K562 (cell line): ENCODE results near the gene HSF2. TPM values are rescaled to one million over a fixed set of nuclear protein-coding genes. Genes with fewer than 3 reads are reported as not detected.

Experiments
- ATAC-seq: fragments of 200-7000 bp; cut with Tn5 transposase; 3 replicates; pipeline ENCODE4 v1.9.1; 2020; ENCODE audit warnings: moderate library complexity
- BruUV-seq: library from RNA; stranded (reverse); fragments of 400-500 nt; replicated peaks from 2 replicates; lab custom pipeline; 2021; lab: Mats Ljungman, UMichigan
- CTCF ChIA-PET: fragments of 300-600 bp; formaldehyde crosslinking; extraction: SDS; loops from one replicate; lab custom pipeline; 2021; ENCODE audit warnings: low intra/inter-chr PET ratio; lab: Yijun Ruan, JAX
- POLR2A ChIA-PET: fragments of 300-600, 350-650 bp; sonication (Branson Sonifier 250); formaldehyde crosslinking; extraction: SDS; loops from one replicate; lab custom pipeline; 2021; ENCODE audit warnings: antibody characterized with exemption, inconsistent platforms; lab: Yijun Ruan, JAX
- DNase-seq, 4 experiments: peaks; one replicate each; pipeline versions ENCODE4 v3.0.0 to v3.0.0-alpha.2; 2011 to 2018; ENCODE audit warnings: low spot score in 3 of 4, mixed read lengths in 3 of 4; ENCODE audit errors: extremely low read depth in 1 of 4
- FAIRE-seq: peaks from 2 replicates; lab custom pipeline; 2011; peaks lifted over from hg19 to GRCh38; lab: Jason Lieb, UNC
- H2AFZ ChIP-seq: 2 replicates; pipeline ENCODE4 v1.6.0; 2011; ENCODE audit warnings: low read depth, low read length, control low read depth, inconsistent platforms
- H3K27ac ChIP-seq: fragments of 200-600 bp; 3 replicates; pipeline ENCODE4 v1.8.0; 2011; ENCODE audit warnings: low read depth, mild to moderate bottlenecking, control low read depth, inconsistent platforms, low read length, moderate library complexity, mixed read lengths; ENCODE audit errors: extremely low read depth
- H3K27me3 ChIP-seq, 2 experiments: fragments of 300-600 bp in 1 of 2; 2 replicates in 1 of 2; 3 replicates in 1 of 2; pipeline versions ENCODE4 v1.6.0 to v1.8.0; 2011; ENCODE audit warnings: inconsistent platforms in 2 of 2, low read length in 2 of 2, mild to moderate bottlenecking in 1 of 2, mixed read lengths in 1 of 2, moderate library complexity in 1 of 2; ENCODE audit not compliant: control insufficient read depth in 2 of 2, insufficient read depth in 2 of 2
- H3K36me3 ChIP-seq: fragments of 300-600 bp; 3 replicates; pipeline ENCODE4 v1.8.0; 2011; ENCODE audit warnings: mild to moderate bottlenecking, low read length, inconsistent platforms; ENCODE audit not compliant: control insufficient read depth, insufficient read depth
- H3K4me1 ChIP-seq, 2 experiments: fragments of 200-600 bp in 1 of 2; replicated peaks in 1 of 2; 2 replicates in 1 of 2; 3 replicates in 1 of 2; pipeline versions ENCODE4 v1.5.1 to v1.8.0; 2011; ENCODE audit warnings: inconsistent platforms in 2 of 2, low read length in 2 of 2, mild to moderate bottlenecking in 1 of 2, mixed read lengths in 1 of 2, moderate library complexity in 1 of 2; ENCODE audit not compliant: control insufficient read depth in 2 of 2, insufficient read depth in 2 of 2
- H3K4me2 ChIP-seq: 2 replicates; pipeline ENCODE4 v1.6.1; 2011; ENCODE audit warnings: low read length, control low read depth, inconsistent platforms, mixed read lengths; ENCODE audit not compliant: insufficient read depth
- H3K4me3 ChIP-seq: fragments of 200-600 bp; sonication (generic), shearing (Covaris generic); 2 replicates; pipeline ENCODE4 v1.5.1; 2016; ENCODE audit warnings: control low read depth, inconsistent platforms
- H3K79me2 ChIP-seq: fragments of 200-600 bp; 3 replicates; pipeline ENCODE4 v1.8.0; 2011; ENCODE audit warnings: low read length, inconsistent platforms; ENCODE audit not compliant: control insufficient read depth, insufficient read depth
- H3K9ac ChIP-seq, 2 experiments: 2 replicates each; pipeline versions ENCODE4 v1.6.0 to v1.6.1; 2011; ENCODE audit warnings: low read depth in 2 of 2, low read length in 2 of 2, control low read depth in 1 of 2, inconsistent platforms in 1 of 2, mild to moderate bottlenecking in 1 of 2, mixed read lengths in 1 of 2; ENCODE audit not compliant: insufficient read depth in 1 of 2
- H3K9me1 ChIP-seq: one replicate; pipeline ENCODE4 v1.6.0; 2011; ENCODE audit warnings: inconsistent platforms, mild to moderate bottlenecking, low read length, moderate library complexity; ENCODE audit not compliant: control insufficient read depth, insufficient read depth
- H3K9me3 ChIP-seq: replicated peaks from 2 replicates; pipeline ENCODE4 v1.5.1; 2011; ENCODE audit warnings: low read depth, low read length, inconsistent platforms; ENCODE audit not compliant: control insufficient read depth, insufficient read depth
- H4K20me1 ChIP-seq: replicated peaks from 2 replicates; pipeline ENCODE4 v1.6.1; 2011; ENCODE audit warnings: low read length, inconsistent platforms, mixed read lengths; ENCODE audit not compliant: control insufficient read depth, insufficient read depth
- HMBOX1 ChIP-seq: sonication (generic); IDR thresholded peaks from 2 replicates; pipeline ENCODE4 v1.6.1; 2016
- KLF6 ChIP-seq: fragments of 250-450 bp; sonication (Bioruptor Pico); IDR thresholded peaks from 2 replicates; pipeline ENCODE4 v1.4.0; 2020; ENCODE audit warnings: mild to moderate bottlenecking, moderate library complexity, borderline replicate concordance
- LCOR ChIP-seq: sonication (generic); formaldehyde crosslinking; IDR thresholded peaks from 2 replicates; pipeline ENCODE4 v1.8.0; 2022; ENCODE audit warnings: mild to moderate bottlenecking, missing genetic modification reagents
- MITF ChIP-seq: IDR thresholded peaks from 2 replicates; pipeline ENCODE4 v1.6.1; 2014; ENCODE audit warnings: antibody characterized with exemption
- NBN ChIP-seq: fragments of 450-650 bp; IDR thresholded peaks from 2 replicates; pipeline ENCODE4 v1.6.1; 2016; ENCODE audit warnings: low read depth, mild to moderate bottlenecking
- OTX1 ChIP-seq: fragments of 450-650 bp; formaldehyde crosslinking; IDR thresholded peaks from 2 replicates; pipeline ENCODE4 v1.4.0; 2022; ENCODE audit warnings: mild to moderate bottlenecking
- PATZ1 ChIP-seq: fragments of 250-450 bp; sonication (Bioruptor Pico); IDR thresholded peaks from 2 replicates; pipeline ENCODE4 v1.5.0; 2020; ENCODE audit warnings: mild to moderate bottlenecking, borderline replicate concordance
- POLR2B ChIP-seq: fragments of 450-650 bp; IDR thresholded peaks from 2 replicates; pipeline ENCODE4 v1.6.1; 2018; ENCODE audit warnings: low read depth; ENCODE audit not compliant: partially characterized antibody
- RFX1 ChIP-seq: fragments of 450-650 bp; IDR thresholded peaks from 2 replicates; pipeline ENCODE4 v1.6.1; 2016; ENCODE audit warnings: mild to moderate bottlenecking, moderate library complexity
- SP1 ChIP-seq: sonication (generic); formaldehyde crosslinking; IDR thresholded peaks from 2 replicates; pipeline ENCODE4 v1.8.1; 2022; ENCODE audit warnings: mild to moderate bottlenecking, missing genetic modification reagents
- TRIM28 ChIP-seq: fragments of 450-650 bp; IDR thresholded peaks from 2 replicates; pipeline ENCODE4 v1.6.1; 2017
- ZMIZ1 ChIP-seq, 2 experiments: fragments of 150-350 bp in 1 of 2; IDR thresholded peaks; 2 replicates each; pipeline ENCODE4 v1.6.1; 2012 to 2016; ENCODE audit warnings: low read depth in 2 of 2, low read length in 2 of 2, mild to moderate bottlenecking in 1 of 2, moderate library complexity in 1 of 2
- ZNF263 ChIP-seq: sonication (generic); formaldehyde crosslinking; IDR thresholded peaks from 2 replicates; pipeline ENCODE4 v1.8.0; 2022; ENCODE audit warnings: mild to moderate bottlenecking, missing genetic modification reagents, borderline replicate concordance
- WGBS: fragments of 100-300 bp; shearing (Covaris generic); methylation state at CpG from one replicate; pipeline ENCODE4 v1.1.6; 2016; ENCODE audit warnings: low coverage, mixed read lengths; ENCODE audit not compliant: insufficient coverage; ENCODE audit errors: missing lambda C conversion rate; 5-methylcytosine and 5-hydroxymethylcytosine counted together
- in situ Hi-C: fragments of 300-500 bp; cut with MboI; formaldehyde crosslinking; loops from 4 replicates; pipeline ENCODE4 v1.15.0; 2018; ENCODE audit warnings: inconsistent platforms, mixed read lengths
- intact Hi-C: fragments of 100-400 bp; cut with micrococcal nuclease; formaldehyde crosslinking; loops from 2 replicates; pipeline ENCODE4 v1.14.2; 2022
- polyA plus RNA-seq, 8 experiments: library from polyadenylated mRNA; depleted of rRNA in 4 of 8; stranded (reverse) in 5 of 8; unstranded in 3 of 8; fragments of >200 nt; fragmentation: Nextera tagmentation in 2 of 8; fragmentation: Illumina TruSeq in 1 of 8; extraction: Ambion mirVana in 2 of 8; extraction: Trizol in 1 of 8; gene quantifications; 2 replicates each; pipeline versions ENCODE4 v1.2.1 to v1.2.3, GENCODE V29; 2011 to 2014; ENCODE audit warnings: inconsistent platforms in 1 of 8, missing spikeins in 1 of 8
- total RNA-seq, 7 experiments: library from RNA; depleted of rRNA in 6 of 7; stranded (reverse); fragments of >200 nt in 6 of 7; fragmentation: Illumina TruSeq in 2 of 7; extraction: Trizol in 2 of 7; gene quantifications; 2 replicates each; pipeline versions ENCODE4 v1.2.1 to v1.2.3, GENCODE V29; 2011 to 2021; ENCODE audit warnings: low replicate concordance in 1 of 7

HSF2 gene
- total and polyA plus RNA-seq, 9 of the 15 experiments (the other 6 are each of a cell fraction or from before 2014, with no cell fraction given) = 19.1 to 73.1 (median 29.2) TPM

GRCh38 chr6:122400121-122400450 lies 634 bp downstream of the HSF2 start (continued):
- peak; percentile 57; the same call in 1 of the 2 replicates for TF ChIP-seq ZNF263
- no peak for TF ChIP-seq POLR2B

- H2AFZ ChIP-seq = no peak overlapping the region
- POLR2A ChIA-PET = interaction anchor here (0.8 to 1.8 kb wide), 2 partner anchors 18 to 66 kb away, joined by 3 to 4 read pairs; no protein-coding TSS in a partner anchor
- FAIRE-seq = no peak
- TF ChIP-seq OTX1 = no peak
- TF ChIP-seq HMBOX1 = no peak; the same call in 1 of the 2 replicates
- TF ChIP-seq SP1 (CRISPR knock-in tag) = no peak
- TF ChIP-seq PATZ1 (CRISPR knock-in tag) = no peak
- TF ChIP-seq NBN = no peak
- no peak for TF ChIP-seq ZMIZ1 (IDR thresholded peaks at IDR 0.05; ENCODE audit: low read depth in 2 of 2, low read length in 2 of 2)
- 0 out of 2 replicates have a peak, but pooled peaks have one; percentile 42 for TF ChIP-seq LCOR
- peak; percentile 72 for TF ChIP-seq RFX1
- TF ChIP-seq TRIM28 = no peak
- no peak for TF ChIP-seq KLF6 (CRISPR knock-in tag)
- TF ChIP-seq MITF = no peak
Observed at GRCh38 chr6:122400462-122401089, 1.1 kb downstream of the HSF2 start.

More at GRCh38 chr6:122400462-122401089, 1.1 kb downstream of the HSF2 start:
- peak overlapping the region in 1 of 2 experiments; percentile 94; a peak in 2 of 4 replicates for H3K9ac ChIP-seq
- H3K27ac ChIP-seq = peak overlapping the region; percentile 90; the same call in 2 of the 3 replicates
- H3K4me3 ChIP-seq = peak overlapping the region; percentile 89
- intact Hi-C loops = loop anchor here (5.0 kb wide), 1 partner anchor 312 kb away; no protein-coding TSS in a partner anchor
- no TSS peak for BruUV-seq
- no peaks in the 10 kb centered on the region for H3K27me3 ChIP-seq
- peaks cover 10 to 11% of the 10 kb centered on the region in 2 experiments; a peak in 3 of 5 replicates for H3K4me1 ChIP-seq
- ATAC-seq = 0 out of 3 replicates have a peak, but pooled peaks have one; percentile 2
- peak overlapping the region; percentile 91 for H3K4me2 ChIP-seq
- H3K9me3 ChIP-seq = no peaks in the 10 kb centered on the region
- no peaks in the 10 kb centered on the region for H3K9me1 ChIP-seq
- H3K79me2 ChIP-seq = peaks cover 61% of the 10 kb centered on the region
- 0% methylated on average over 4 of the region's 4 CpGs for WGBS
- peaks cover 5% of the 10 kb centered on the region; the same call in 1 of the 2 replicates for H4K20me1 ChIP-seq
- in situ Hi-C loops = no loop called here
- peaks cover 9% of the 10 kb centered on the region; the same call in 2 of the 3 replicates for H3K36me3 ChIP-seq
- DNase-seq = peak in 2 of 4 experiments; percentile 16 to 35
- CTCF ChIA-PET = no interaction called here
